HepG2 (cell line): ENCODE data around the gene TTBK1.

Experiments
- BCLAF1 ChIP-seq: fragments of 450-650 bp; IDR thresholded peaks from 2 replicates; pipeline ENCODE4 v1.6.1; 2017; ENCODE audit warnings: mild to moderate bottlenecking
- CTCF ChIP-seq: sonication (generic); formaldehyde crosslinking; IDR thresholded peaks from 2 replicates; pipeline ENCODE4 v1.5.0; 2020; ENCODE audit warnings: mild to moderate bottlenecking, missing genetic modification reagents, moderate library complexity
- DMTF1 ChIP-seq: sonication (generic); formaldehyde crosslinking; IDR thresholded peaks from 2 replicates; pipeline ENCODE4 v1.4.0; 2020; ENCODE audit warnings: mild to moderate bottlenecking, missing genetic modification reagents
- MAFK ChIP-seq, 2 experiments: IDR thresholded peaks in 1 of 2; conservative IDR thresholded peaks in 1 of 2; 2 replicates each; pipeline ENCODE4 v1.6.1; 2011; ENCODE audit warnings: improper control_type of control experiment in 2 of 2, low read length in 2 of 2
- MAZ ChIP-seq, 2 experiments: sonication (generic) in 1 of 2; formaldehyde crosslinking in 1 of 2; IDR thresholded peaks; 2 replicates each; pipeline versions ENCODE4 v1.5.0 to v1.6.1; 2012 to 2020; ENCODE audit warnings: low read depth in 2 of 2, mild to moderate bottlenecking in 2 of 2, borderline replicate concordance in 1 of 2, improper control_type of control experiment in 1 of 2, low read length in 1 of 2, missing genetic modification reagents in 1 of 2, moderate library complexity in 1 of 2
- POLR2AphosphoS5 ChIP-seq: IDR thresholded peaks from 2 replicates; pipeline ENCODE4 v1.6.1; 2012; ENCODE audit warnings: low read depth, low read length
- ZNF33A ChIP-seq: sonication (generic); formaldehyde crosslinking; IDR thresholded peaks from 2 replicates; pipeline ENCODE4 v1.5.1; 2020; ENCODE audit warnings: missing genetic modification reagents, mild to moderate bottlenecking, moderate library complexity, borderline replicate concordance

DNA sequence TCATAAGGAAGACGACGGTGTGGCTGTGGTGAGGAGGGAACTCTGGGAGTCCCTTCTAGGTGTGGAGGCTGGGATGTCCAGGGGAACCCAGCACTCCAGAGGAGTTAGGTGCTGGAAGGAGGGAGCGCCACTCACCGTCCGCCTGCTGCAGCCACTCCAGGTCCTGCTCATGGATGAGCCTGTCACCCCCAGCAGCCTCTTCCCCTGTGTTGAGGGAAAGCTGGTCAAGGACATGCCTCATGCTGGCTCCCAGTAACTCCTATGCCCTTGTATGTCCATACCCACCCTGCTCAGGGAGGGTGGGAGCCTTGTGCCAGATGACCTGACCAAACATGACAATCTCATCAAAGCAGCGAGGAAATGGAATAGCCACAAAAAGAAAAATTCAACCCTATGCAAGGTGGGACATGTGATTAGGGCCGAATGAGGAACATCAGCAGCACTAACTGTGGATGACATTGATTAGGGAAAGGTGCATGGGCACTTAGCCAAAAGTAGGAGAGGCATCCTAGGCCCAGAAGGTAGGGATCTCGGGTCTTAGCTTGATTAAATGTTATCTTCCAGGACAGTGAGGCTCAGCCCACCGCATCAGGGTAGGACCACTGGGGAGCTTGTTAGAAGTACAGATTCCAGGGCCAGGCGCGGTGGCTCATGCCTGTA is 17.0 kb upstream of the TTBK1 start:
- TF ChIP-seq MAZ (IDR thresholded peaks at IDR 0.05; ENCODE audit: borderline replicate concordance, low read depth, low read length), result no peak
- no peak for TF ChIP-seq MAZ (CRISPR knock-in tag; IDR thresholded peaks at IDR 0.05; ENCODE audit: low read depth)
- no peak for TF ChIP-seq POLR2AphosphoS5
- no peak for TF ChIP-seq ZNF33A
- TF ChIP-seq BCLAF1, result no peak
- no peak for TF ChIP-seq MAFK (conservative IDR thresholded peaks at IDR 0.05 in 1 of 2, IDR thresholded peaks at IDR 0.05 in 1 of 2; ENCODE audit: low read length in 2 of 2)
- TF ChIP-seq DMTF1 (CRISPR knock-in tag), result no peak
- no peak for TF ChIP-seq CTCF (CRISPR knock-in tag)
